ENCODE results near the gene ACOX2. TPM values are rescaled to one million over a fixed set of nuclear protein-coding genes. Genes with fewer than 3 reads are reported as not detected.

ACOX2 gene
- total and polyA plus RNA-seq, 2 donors (not counting 3 experiments of a cell fraction or from before 2014, with no cell fraction given): 1.5 to 10.5 TPM

DNA sequence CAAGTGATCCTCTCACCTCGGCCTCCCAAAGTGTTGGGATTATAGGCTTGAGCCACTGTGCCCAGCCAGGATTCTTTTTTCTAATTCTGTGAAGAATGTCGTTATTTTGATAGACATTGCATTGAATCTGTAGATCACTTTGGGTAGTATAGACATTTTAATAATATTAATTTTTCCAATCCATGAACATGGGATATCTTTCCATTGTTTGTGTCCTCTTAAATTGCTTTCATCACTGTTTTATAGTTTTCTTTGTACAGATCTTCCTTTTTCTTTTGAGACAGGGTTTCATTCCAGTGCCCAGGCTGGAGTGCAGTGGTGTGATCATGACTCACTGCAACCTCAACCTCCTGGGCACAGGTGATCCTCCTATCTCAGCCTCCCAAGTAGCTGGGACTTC lies 56.7 kb downstream of the ACOX2 start:
- no TSS peak for BruUV-seq (replicated peaks)
- no peak overlapping the region for H3K27ac ChIP-seq (ENCODE audit: insufficient read depth, low read depth, low read length)
- TF ChIP-seq POLR2A (IDR thresholded peaks at IDR 0.05; ENCODE audit: low read depth, low read length) (no peak), EZH2 (IDR thresholded peaks at IDR 0.05; ENCODE audit: borderline replicate concordance, low read depth, low read length, severe bottlenecking) (no peak), MYC (IDR thresholded peaks at IDR 0.05; ENCODE audit: low read depth, low read length) (no peak), POLR2AphosphoS5 (IDR thresholded peaks at IDR 0.05; ENCODE audit: insufficient read depth, low read depth, low read length) (no peak), GATA2 (IDR thresholded peaks at IDR 0.05; ENCODE audit: insufficient read depth, insufficient read length, low read depth, low read length) (no peak), JUN (IDR thresholded peaks at IDR 0.05; ENCODE audit: borderline replicate concordance, insufficient read depth, insufficient read length, low read depth) (no peak), FOS (IDR thresholded peaks at IDR 0.05; ENCODE audit: borderline replicate concordance, insufficient read depth, low read length) (no peak)
- TF ChIP-seq, protein P1, sequence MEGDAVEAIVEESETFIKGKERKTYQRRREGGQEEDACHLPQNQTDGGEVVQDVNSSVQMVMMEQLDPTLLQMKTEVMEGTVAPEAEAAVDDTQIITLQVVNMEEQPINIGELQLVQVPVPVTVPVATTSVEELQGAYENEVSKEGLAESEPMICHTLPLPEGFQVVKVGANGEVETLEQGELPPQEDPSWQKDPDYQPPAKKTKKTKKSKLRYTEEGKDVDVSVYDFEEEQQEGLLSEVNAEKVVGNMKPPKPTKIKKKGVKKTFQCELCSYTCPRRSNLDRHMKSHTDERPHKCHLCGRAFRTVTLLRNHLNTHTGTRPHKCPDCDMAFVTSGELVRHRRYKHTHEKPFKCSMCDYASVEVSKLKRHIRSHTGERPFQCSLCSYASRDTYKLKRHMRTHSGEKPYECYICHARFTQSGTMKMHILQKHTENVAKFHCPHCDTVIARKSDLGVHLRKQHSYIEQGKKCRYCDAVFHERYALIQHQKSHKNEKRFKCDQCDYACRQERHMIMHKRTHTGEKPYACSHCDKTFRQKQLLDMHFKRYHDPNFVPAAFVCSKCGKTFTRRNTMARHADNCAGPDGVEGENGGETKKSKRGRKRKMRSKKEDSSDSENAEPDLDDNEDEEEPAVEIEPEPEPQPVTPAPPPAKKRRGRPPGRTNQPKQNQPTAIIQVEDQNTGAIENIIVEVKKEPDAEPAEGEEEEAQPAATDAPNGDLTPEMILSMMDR (IDR thresholded peaks at IDR 0.05; ENCODE audit: extremely low read depth in 1 of 2, insufficient read depth in 1 of 2, low read depth in 1 of 2, low read length in 2 of 2): no peak
- TF ChIP-seq, protein P2, sequence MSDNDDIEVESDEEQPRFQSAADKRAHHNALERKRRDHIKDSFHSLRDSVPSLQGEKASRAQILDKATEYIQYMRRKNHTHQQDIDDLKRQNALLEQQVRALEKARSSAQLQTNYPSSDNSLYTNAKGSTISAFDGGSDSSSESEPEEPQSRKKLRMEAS (IDR thresholded peaks at IDR 0.05; ENCODE audit: insufficient read depth, insufficient read length): no peak
- H3K4me1 ChIP-seq (ENCODE audit: control insufficient read depth, extremely low read depth, insufficient read depth, low read length): no peaks in the 10 kb centered on the region
- dilution Hi-C loops (cut with MboI; ENCODE audit: extremely low pct_ligation_motif_present, low sequenced_read_pairs): no loop called here
- no peak overlapping the region for H2AFZ ChIP-seq (ENCODE audit: low read depth, low read length)
- H3K79me2 ChIP-seq (ENCODE audit: control insufficient read depth, insufficient read depth, low read length): no peaks in the 10 kb centered on the region
- no peak for DNase-seq (ENCODE audit: low read depth, low spot score)
- peaks cover 4 to 8% of the 10 kb centered on the region in 2 experiments for H3K27me3 ChIP-seq (ENCODE audit: control insufficient read depth in 2 of 2, insufficient read depth in 2 of 2, low read length in 2 of 2)
- intact Hi-C loops (cut with micrococcal nuclease): no loop called here
- no peaks in the 10 kb centered on the region for H3K36me3 ChIP-seq (ENCODE audit: control insufficient read depth in 2 of 2, extremely low read depth in 1 of 2, insufficient read depth in 2 of 2, low read length in 2 of 2)
- H3K4me3 ChIP-seq (replicated peaks in 1 of 3; ENCODE audit: insufficient read depth in 1 of 3, low read depth in 1 of 3, low read length in 3 of 3): no peak overlapping the region
- FAIRE-seq: no peak
- POLR2A ChIA-PET: no interaction called here
- no peaks in the 10 kb centered on the region for H4K20me1 ChIP-seq (replicated peaks; ENCODE audit: control insufficient read depth, extremely low read depth, insufficient read depth, low read length)
- H3K9me1 ChIP-seq (replicated peaks; ENCODE audit: control insufficient read depth, extremely low read depth, insufficient read depth, low read length): no peaks in the 10 kb centered on the region
- H3K9me3 ChIP-seq (replicated peaks; ENCODE audit: control insufficient read depth, insufficient read depth, low read length): no peaks in the 10 kb centered on the region
- no peak overlapping the region for H3K9ac ChIP-seq (replicated peaks; ENCODE audit: extremely low read depth, insufficient read depth, low read length)
- H3K4me2 ChIP-seq (ENCODE audit: insufficient read depth, low read length): no peak overlapping the region
- CTCF ChIA-PET: interaction anchor here (1.8 kb wide), 1 partner anchor 17 kb away, joined by 4 read pairs; no protein-coding TSS in a partner anchor
